Uterus (tissue), 2 donors: ENCODE measurements around the gene RMND1.

ENCODE experiments used
- CTCF ChIP-seq, 4 experiments: fragments of 200-600 bp in 2 of 4; fragments of 450-650 bp in 2 of 4; sonication (generic) in 2 of 4; IDR thresholded peaks; one replicate each; pipeline ENCODE4 v1.5.1; 2016 to 2019; ENCODE audit warnings: antibody characterized with exemption in 4 of 4, mild to moderate bottlenecking in 2 of 4, moderate library complexity in 1 of 4
- POLR2A ChIP-seq, 2 donors: fragments of 450-650 bp; IDR thresholded peaks; one replicate each; pipeline ENCODE4 v1.6.1; 2016; ENCODE audit warnings: antibody characterized with exemption in 2 of 2, mild to moderate bottlenecking in 1 of 2, moderate library complexity in 1 of 2

- TF ChIP-seq CTCF (IDR thresholded peaks at IDR 0.05): peak; percentile 49 to 72 (median 52)
- TF ChIP-seq POLR2A (IDR thresholded peaks at IDR 0.05): no peak
Observed at GRCh38 chr6:151440930-151441329, 11.0 kb downstream of the RMND1 start.
